GM19452 (cell line): ENCODE measurements around the gene RIMS4.

Source experiments
- ATAC-seq: cut with Tn5 transposase; IDR thresholded peaks from one replicate; pipeline ENCODE4 v1.9.1; 2021; ENCODE audit not compliant: unreplicated experiment

Gene RIMS4

GRCh38 chr20:44810391-44811149 is at the start of gene RIMS4:
TSS of gene RIMS4 (minus strand) at chr20:44810546. CDS start at chr20:44810271, 275 bp downstream.
- no peak for ATAC-seq

GRCh38 chr20:44858606-44859360 is 48.4 kb upstream of the RIMS4 start:
- no peak for ATAC-seq

GRCh38 chr20:44856856-44857448 is 46.6 kb upstream of the RIMS4 start:
- no peak for ATAC-seq

GRCh38 chr20:44856442-44856841 is 46.1 kb upstream of the RIMS4 start:
- ATAC-seq, result no peak

DNA sequence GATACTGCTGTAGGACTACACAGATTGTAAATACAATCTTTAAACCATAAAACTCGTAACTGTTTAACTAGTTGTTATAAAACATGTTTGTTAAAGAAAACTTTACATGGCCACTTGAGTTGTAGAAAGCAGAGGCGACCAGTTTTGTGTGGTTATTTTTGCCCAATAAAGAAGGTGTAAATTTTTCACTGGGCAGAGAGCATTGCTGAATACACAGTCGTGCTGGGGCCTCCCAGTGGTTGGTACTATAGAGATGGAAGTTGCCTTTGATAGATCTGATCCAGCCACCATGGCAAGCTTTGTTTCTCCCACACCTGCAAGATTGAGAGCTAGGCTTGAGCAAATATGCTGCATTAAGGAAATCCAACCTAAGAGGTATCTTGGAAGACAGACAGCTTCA is 41.2 kb upstream of the RIMS4 start:
- no peak for ATAC-seq

DNA sequence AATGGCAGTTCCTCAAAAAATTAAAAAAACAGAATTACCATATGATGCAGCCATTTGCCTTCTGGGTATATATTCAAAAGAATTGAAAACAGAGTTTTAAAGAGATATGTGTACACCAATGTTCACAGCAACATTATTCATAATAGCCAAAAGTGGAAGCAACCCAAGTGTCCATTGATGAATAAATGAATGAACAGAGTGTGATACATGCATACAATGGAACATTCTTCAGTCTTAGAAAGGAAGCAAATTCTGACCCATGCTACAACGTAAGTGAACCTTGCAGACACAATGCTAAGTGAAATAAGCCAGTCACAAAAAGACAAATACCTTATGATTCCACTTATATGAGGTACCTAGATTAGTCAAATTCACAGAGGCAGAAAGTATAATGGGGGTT is 40.5 kb upstream of the RIMS4 start:
- no peak for ATAC-seq

GRCh38 chr20:44850272-44850671 is 39.9 kb upstream of the RIMS4 start:
- ATAC-seq, result no peak

DNA sequence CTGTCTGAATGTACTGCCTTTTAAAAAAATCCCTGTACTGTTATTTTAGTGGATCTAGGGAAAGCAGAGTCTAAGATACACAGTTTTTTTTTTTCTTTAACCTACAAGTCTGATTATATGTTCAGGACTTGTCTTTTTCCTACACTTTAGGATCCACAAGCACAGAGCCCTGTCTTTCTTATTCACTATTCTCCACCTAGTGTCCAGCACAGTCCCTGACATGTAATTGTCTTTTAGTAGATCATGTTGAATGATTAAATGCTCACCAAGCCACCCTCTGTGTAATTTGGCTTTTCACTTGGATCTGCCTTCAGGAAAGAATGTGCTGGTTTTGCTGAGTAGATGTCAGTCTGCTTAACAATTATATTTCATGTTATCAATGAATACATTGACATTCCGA is 39.4 kb upstream of the RIMS4 start:
- ATAC-seq, result no peak

- no peak for ATAC-seq
Measured at GRCh38 chr20:44848254-44849015, 38.1 kb upstream of the RIMS4 start.

- no peak for ATAC-seq
Measured at GRCh38 chr20:44843876-44844275, 33.5 kb upstream of the RIMS4 start.

DNA sequence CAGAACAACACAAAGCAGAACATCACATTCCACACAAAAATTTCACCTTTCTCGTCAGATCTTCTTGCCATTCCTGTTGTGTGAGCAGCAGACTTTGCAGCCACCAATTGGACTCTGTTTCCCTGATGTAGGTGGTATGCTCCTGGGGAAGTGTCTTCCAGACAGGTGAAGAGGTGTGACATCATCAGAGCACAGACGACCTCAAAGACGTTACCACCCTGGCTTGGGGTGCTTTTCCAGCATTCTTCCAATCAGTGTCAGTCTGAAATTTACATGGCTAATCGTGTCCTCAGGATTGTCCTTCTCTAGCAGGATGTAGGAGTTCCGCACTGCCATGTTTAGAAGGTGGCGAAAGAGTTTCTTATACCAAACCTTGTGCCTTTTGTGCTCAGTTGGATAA is 31.6 kb upstream of the RIMS4 start:
- ATAC-seq, result no peak

GRCh38 chr20:44840826-44841225 is 30.5 kb upstream of the RIMS4 start:
- no peak for ATAC-seq

DNA sequence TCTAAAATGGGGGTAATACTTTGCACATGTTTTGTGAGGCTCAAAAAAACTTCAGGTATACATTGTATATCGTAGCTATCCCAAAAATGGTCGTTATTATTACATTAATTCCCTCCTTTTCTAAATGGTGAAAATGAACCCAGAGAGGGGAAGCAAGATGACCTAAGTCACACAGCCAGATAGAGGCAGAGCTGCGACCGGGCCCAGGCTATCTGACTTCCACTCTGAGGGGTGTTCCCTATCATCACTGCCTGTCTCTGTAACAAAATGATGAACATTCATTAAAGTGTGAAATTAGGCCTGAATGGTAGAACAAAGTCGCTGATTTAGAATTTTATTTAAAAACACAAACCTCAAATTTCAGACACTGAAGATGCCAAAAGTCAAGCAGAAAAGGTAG is 29.1 kb upstream of the RIMS4 start:
- no peak for ATAC-seq

DNA sequence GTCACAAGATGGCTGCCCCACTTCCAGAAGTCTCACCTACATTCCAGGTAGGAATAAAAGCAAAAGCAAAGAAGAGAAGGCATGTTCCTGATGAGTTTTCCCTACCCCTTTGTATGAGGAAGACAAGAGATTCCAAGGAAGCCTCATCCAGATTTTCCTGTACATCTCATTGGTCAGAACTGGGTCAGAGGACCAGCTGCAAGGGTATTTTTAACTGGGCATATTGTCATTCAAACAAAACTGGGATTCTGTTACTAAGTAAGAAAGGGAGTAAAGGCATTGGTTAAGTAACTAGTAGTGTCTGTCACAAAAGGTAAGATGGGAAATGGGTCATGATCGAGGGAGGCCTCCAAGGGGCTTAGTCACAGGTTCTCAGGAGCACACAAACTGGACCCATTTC is 28.2 kb upstream of the RIMS4 start:
- no peak for ATAC-seq

GRCh38 chr20:44837946-44838345 is 27.6 kb upstream of the RIMS4 start:
- ATAC-seq, result no peak

- ATAC-seq, result no peak
Measured at GRCh38 chr20:44836601-44837120, 26.3 kb upstream of the RIMS4 start.

DNA sequence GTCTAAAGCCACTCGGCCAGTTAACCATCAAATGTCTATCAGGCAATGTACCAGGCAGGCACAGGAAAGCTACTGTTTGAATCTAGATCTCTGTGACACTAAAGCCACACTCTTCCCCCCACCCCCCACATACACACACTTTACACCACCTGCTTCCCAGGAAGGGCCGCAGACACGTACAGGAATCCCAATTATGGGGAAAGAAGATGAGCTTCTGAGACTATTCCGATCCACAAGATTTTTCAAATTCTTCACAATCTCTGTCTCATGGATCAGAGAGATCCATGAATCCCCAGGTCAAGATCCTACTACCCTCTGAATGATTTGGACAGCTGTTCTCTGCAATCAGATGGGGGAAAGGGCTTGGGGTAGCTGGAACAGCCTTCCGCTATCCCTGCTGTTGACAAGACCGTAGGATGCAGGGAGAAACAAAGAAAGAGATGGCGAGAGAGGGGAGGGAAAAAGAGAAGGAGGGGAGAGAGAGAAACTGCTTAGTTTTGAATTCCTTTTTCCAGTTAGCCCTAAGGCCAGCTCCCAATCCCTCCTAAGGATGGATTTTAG is 25.4 kb upstream of the RIMS4 start:
- ATAC-seq, result no peak

DNA sequence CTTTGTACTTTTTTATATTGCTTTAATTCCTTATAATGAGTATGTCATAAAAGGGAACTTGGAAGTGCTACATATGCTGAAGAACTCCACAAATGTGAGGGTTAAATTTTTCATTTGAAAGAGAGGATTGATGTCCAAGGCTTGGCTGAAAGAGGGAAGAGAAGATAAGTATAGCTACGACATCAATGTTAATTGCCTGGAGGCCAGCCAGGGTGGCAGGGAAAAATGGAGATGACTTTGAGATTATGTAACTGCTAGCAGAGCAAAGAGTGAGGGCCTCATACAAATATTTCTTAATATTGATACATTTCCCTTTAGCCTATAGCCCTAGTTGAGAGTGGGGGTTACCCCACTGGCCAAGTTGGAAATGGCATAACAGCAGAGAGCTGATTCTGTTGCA is 24.8 kb upstream of the RIMS4 start:
- ATAC-seq, result no peak

- ATAC-seq, result no peak
Measured at GRCh38 chr20:44834693-44835092, 24.3 kb upstream of the RIMS4 start.

- no peak for ATAC-seq
Measured at GRCh38 chr20:44833437-44833836, 23.1 kb upstream of the RIMS4 start.

GRCh38 chr20:44832724-44833123 is 22.4 kb upstream of the RIMS4 start:
- no peak for ATAC-seq
